Cardiac ventricle fibroblast (primary cell): ENCODE data around the gene MED4. TPM values are rescaled to one million over a fixed set of nuclear protein-coding genes. Genes with fewer than 3 reads are reported as not detected.

Source experiments
- total RNA-seq: library from RNA; depleted of rRNA; stranded (reverse); fragments of >200 nt; gene quantifications from 2 replicates; pipeline ENCODE4 v1.2.3, GENCODE V29; 2015

Gene MED4, protein sequence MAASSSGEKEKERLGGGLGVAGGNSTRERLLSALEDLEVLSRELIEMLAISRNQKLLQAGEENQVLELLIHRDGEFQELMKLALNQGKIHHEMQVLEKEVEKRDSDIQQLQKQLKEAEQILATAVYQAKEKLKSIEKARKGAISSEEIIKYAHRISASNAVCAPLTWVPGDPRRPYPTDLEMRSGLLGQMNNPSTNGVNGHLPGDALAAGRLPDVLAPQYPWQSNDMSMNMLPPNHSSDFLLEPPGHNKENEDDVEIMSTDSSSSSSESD
- 27.8 and 28.2 TPM in 2 replicates for total RNA-seq

DNA sequence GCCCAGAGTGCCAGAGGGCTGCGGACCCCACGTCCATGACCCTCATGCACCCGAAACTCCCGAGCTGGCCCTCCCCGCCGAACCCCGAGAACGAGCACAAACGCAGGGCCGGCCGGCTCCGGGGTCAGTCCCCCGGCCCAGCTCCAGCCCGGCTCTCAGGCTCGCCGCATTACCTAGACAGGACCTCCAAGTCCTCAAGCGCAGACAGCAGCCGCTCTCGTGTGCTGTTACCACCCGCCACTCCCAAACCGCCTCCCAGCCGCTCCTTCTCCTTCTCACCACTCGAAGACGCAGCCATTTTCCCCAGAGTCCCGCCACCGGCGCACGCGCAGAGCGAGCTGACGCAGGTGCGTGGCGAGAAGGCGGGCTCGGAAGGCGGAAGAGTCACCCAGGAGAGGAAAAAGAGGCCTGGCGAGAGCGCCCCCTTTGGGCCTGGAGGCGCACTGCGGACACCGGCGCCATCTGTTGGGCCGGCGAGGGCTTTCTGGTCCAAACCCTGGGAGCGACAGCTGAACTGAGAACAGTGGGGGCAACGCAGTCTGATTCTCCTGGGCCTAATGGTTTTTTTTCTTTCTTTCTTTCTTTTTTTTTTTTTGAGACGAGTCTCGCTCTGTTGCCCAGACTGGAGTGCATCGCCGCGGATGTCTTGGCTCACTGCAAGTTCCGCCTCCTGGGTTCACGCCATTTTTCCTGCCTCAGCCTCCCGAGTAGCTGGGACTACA is at the start of gene MED4:
TSS of gene MED4 (minus strand) at position 324 of the 722 bp plus-strand sequence. CDS start at position 298, 26 bp downstream.

GRCh38 chr13:48037346-48038173 is 57.3 kb downstream of the MED4 start, which contains the start of gene NUDT15:
NUDT15 (plus strand) TSS chr13:48037726; CDS start chr13:48037747, 21 bp downstream.

Other genes starting within 250 kb of the MED4 start
- gene SUCLA2, start 93.8 kb downstream of the MED4 start, total RNA-seq, result 19.1 and 31.8 TPM in 2 replicates
- gene NUDT15, start 57.4 kb downstream of the MED4 start, total RNA-seq, result 7.3 and 9.2 TPM in 2 replicates
- 788 and 970 TPM in 2 replicates for gene ITM2B, start 138.1 kb upstream of the MED4 start, total RNA-seq
- 15.8 and 21.5 TPM in 2 replicates for gene RB1, start 208.6 kb upstream of the MED4 start, total RNA-seq